DOHH2 (cell line): Measurements from ENCODE around the gene ANKHD1.

Experiments
- CTCF ChIP-seq: fragments of 200-600 bp; sonication (generic); IDR thresholded peaks from one replicate; pipeline ENCODE4 v1.5.1; 2014; ENCODE audit warnings: antibody characterized with exemption, mild to moderate bottlenecking, low read depth, low read length; ENCODE audit not compliant: poor library complexity, severe bottlenecking
- EZH2phosphoT487 ChIP-seq: fragments of 200-600 bp; sonication (generic); IDR thresholded peaks from 2 replicates; pipeline ENCODE4 v1.6.1; 2017; ENCODE audit warnings: borderline replicate concordance, mild to moderate bottlenecking, antibody characterized with exemption, low read length, moderate library complexity, mixed read lengths

GRCh38 chr5:140480310-140481014 is 78.8 kb downstream of the ANKHD1 start:
- TF ChIP-seq CTCF (no peak), EZH2phosphoT487 (no peak)
